Tibial nerve (tissue), 3 donors: Measurements from ENCODE around the gene TFE3.

Source experiments
- CTCF ChIP-seq, 5 experiments: fragments of 200-600 bp in 3 of 5; fragments of 450-650 bp in 2 of 5; sonication (generic) in 3 of 5; IDR thresholded peaks; one replicate each; pipeline ENCODE4 v1.5.1; 2016 to 2019; ENCODE audit warnings: antibody characterized with exemption in 5 of 5, mild to moderate bottlenecking in 3 of 5, moderate library complexity in 2 of 5
- POLR2A ChIP-seq, 2 donors: fragments of 450-650 bp; IDR thresholded peaks; one replicate each; pipeline ENCODE4 v1.6.1; 2017; ENCODE audit warnings: antibody characterized with exemption in 2 of 2, mild to moderate bottlenecking in 2 of 2, moderate library complexity in 2 of 2

- TF ChIP-seq CTCF (IDR thresholded peaks at IDR 0.05) (no peak), POLR2A (IDR thresholded peaks at IDR 0.05) (no peak)
Observed at GRCh38 chrX:49019050-49019449, 24.1 kb downstream of the TFE3 start.
